GM12801 (cell line): ENCODE measurements around the gene ACTN3.

Experiments
- TF ChIP-seq, protein P1 (sequence below): IDR thresholded peaks from one replicate; pipeline ENCODE4 v1.5.1; 2011; ENCODE audit warnings: control low read depth; ENCODE audit not compliant: insufficient read length; ENCODE audit errors: extremely low read depth

ACTN3 gene

DNA sequence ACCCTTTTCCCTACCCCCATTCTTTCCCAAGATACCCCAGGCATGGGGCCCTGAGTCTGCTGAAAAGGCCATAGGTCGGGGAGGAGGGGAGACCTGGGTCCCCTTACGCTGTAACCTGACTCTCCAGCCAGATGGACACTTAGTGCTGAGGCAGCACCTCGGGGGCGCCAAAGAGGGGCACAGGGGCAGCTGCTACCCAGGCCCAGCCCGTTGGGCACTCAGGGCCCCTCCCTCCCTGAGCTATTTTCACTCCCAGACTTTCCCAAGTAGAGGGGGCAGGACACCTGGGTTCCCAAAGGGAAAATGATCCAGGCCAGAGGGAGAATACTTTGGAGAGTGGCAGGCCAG, 933 bp downstream of the ACTN3 start:
- TF ChIP-seq, protein P1, sequence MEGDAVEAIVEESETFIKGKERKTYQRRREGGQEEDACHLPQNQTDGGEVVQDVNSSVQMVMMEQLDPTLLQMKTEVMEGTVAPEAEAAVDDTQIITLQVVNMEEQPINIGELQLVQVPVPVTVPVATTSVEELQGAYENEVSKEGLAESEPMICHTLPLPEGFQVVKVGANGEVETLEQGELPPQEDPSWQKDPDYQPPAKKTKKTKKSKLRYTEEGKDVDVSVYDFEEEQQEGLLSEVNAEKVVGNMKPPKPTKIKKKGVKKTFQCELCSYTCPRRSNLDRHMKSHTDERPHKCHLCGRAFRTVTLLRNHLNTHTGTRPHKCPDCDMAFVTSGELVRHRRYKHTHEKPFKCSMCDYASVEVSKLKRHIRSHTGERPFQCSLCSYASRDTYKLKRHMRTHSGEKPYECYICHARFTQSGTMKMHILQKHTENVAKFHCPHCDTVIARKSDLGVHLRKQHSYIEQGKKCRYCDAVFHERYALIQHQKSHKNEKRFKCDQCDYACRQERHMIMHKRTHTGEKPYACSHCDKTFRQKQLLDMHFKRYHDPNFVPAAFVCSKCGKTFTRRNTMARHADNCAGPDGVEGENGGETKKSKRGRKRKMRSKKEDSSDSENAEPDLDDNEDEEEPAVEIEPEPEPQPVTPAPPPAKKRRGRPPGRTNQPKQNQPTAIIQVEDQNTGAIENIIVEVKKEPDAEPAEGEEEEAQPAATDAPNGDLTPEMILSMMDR: no peak

DNA sequence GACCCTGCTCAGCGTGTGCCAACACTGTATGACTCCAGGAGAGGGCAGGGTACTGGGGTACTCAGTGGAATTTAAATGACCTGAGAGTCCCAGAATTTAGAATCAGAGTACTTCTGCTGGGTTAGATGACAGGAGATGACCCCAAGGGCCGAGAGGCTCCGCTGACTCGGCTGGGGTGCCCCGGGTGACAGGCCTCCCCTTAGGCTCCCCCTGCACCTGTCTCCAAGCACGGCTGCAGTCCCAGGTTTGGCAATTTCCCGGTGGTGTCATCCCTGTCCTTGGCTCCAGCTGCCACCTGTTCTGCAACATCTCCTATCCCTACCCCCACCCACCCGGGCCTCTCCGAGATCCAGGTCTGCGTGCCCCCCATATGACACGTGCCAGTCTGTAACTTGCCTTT, 1.3 kb downstream of the ACTN3 start:
- TF ChIP-seq, protein P1: no peak

DNA sequence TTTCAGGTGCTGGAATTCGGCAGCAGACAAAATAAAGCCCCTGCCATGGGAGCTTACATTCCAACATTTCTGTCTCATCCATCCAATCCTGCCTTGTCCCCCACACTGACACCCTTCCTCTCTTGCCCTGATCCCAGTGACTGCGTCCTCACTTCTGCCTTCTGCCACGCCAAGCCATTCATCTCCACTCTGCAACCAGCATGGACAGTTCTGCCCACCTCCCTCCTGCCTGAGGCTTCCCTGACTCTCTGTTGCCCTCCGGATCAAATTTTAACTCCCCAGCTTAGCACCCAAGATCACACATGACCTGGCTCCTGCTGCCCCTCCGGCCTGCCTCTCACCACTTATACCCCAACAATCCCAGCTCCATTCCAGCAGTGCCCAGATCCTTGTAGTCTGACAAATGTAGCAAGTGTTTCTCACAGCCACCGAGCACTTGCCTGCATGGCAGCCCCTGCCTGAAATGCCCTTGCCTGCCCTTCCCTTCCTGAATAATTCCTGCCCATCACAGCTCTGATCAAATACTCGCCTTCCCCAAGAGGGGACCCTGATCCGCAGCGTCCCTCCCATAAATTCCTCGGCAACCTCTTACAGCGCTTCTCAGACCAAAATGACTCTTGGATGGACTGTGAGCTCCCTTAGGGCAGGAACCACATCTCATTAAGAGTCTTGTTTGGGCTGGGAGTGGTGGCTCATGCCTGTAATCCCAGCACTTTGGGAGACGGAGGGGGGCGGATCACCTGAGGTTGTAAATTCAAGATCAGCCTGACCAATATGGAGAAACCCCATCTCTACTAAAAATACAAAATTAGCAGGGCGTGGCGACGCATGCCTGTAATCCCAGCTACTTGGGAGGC, 2.3 kb downstream of the ACTN3 start:
- TF ChIP-seq, protein P1: no peak

DNA sequence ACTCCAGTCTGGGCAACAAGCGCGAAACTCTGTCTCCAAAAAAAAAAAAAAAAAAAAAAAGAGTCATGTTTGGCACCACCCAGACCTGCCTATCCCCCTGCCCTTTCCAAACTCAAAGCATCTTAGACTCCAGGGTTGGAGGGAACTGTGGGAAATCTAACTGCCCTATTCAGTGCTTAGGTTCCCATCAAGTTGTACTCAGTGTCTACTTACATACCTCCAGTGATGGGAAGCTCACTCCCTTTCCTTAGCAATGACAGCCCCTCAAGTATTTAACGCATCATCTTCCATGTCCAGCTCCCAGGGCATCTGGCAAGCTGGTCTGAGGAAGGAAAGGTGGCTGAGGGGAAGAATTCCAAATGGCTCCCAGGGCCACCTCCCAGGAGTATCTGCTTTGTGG, 3.0 kb downstream of the ACTN3 start:
- TF ChIP-seq, protein P1: no peak

DNA sequence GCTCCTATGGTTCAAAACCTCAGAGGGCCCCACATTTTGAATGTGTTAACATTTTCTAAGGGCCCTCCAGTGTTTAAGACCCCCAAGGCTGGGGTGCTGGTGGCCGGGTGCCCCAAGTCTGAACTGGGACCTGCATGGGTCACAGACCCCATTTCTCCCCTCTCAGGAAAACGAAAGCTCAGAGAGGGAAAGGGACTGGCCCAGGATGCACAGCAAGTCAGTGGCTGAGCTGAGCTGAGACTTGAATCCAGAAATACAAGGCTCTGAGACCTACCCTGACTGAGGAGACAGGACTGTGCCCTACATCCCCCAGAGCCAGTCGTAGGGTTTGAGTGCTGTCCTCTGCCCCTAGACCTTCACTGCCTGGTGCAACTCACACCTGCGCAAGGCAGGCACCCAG, 4.2 kb downstream of the ACTN3 start:
- TF ChIP-seq, protein P1: no peak

DNA sequence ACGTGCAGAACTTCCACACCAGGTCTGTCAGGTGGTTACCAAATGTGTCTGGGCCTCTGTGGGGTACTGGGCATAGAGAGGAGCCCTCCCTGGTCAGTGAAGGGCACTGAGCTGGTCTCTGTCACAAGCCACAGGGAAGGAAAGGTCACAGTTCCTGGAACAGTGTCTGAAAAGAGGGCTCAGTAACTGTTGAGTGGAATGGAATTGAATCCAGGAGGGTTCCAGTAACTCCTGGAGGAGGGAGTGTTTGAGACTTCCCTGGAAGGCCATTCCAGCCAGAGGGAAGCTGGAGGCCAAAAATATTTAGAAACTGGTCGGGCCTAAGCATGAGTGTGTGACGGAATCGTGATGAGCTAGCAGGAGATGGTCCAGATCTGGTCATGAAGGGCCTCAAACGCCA, 7.9 kb downstream of the ACTN3 start:
- TF ChIP-seq, protein P1: no peak

DNA sequence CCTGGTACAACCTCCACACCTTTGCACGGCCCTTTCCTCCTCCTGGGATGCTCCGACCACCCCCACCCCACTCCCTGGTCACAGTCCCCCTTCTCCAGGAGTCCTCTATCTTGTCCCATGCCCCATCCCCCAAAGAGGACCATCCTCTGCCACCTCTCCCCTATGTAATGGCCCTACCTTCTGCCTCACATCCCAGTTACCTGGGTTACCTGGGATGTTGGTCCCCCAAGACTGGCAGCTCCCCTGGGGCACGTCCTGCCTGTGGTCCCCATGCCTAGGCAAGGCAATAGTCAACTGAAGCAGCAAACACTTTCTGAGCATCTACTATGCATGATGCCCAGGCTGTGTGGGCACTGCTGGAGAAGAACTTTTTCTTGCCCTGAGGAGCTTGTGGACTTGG, 8.7 kb downstream of the ACTN3 start:
- TF ChIP-seq, protein P1: no peak
